SHP77 treated with DMSO at 0.1 percent for 48 hours (cell line): ENCODE measurements around the gene TMEM273.

Source experiments
- DNase-seq: peaks from one replicate; lab custom pipeline; 2025; lab: John Stamatoyannopoulos, UW

TMEM273 gene

GRCh38 chr10:49164559-49165188 is 23.5 kb downstream of the TMEM273 start:
- no peak for DNase-seq

GRCh38 chr10:49163741-49164140 is 24.4 kb downstream of the TMEM273 start:
- DNase-seq, result no peak

GRCh38 chr10:49162761-49163310 is 25.4 kb downstream of the TMEM273 start:
- DNase-seq, result no peak

GRCh38 chr10:49162063-49162462 is 26.1 kb downstream of the TMEM273 start:
- no peak for DNase-seq

DNA sequence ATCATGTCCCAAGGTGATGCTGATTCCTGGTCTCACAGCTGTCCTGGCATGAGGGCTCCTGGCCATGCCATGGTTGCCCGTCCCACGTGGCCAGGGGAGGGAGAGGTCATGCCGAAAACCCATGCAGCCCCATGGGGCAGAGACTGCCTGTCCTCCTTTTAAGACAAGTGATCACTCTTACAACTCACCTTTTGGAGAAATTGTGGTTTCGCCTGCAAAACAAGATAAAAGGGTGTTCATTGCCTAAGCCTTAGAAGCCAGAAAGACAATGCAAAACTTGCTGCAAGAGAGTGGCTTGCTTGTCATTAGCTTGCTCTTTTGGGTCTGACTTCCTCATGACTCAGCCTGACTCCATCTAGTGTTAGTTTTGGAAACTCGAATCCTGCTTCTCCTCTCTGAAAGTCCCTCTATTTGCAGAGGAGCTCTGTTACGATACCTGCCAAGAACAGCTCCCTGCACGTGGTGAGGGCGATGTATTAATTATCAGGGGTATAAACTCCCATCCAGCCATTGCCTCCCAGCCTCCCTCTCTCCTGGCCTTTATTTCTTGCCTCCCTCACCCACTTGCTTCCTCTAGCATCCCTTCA is 26.7 kb downstream of the TMEM273 start:
- DNase-seq, result no peak

DNA sequence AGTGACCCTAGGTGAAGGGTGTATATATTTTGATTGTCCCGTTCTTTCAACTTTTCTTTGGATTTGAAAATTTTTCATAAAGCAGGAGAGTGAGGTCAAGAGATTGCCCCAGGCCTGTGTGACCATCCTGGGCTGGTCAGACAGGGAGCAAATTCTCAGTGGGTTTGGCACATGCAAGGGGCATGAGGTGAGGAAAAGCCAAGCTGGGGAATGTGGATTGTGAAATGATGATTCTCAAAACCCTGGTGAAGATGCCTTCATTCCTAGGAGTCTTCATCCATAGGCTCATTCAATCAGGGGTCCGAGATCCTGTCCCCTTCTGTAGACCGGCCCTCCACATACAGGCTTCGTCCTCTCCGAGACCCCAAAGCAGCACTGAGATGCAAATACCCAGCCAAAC is 27.4 kb downstream of the TMEM273 start:
- no peak for DNase-seq

DNA sequence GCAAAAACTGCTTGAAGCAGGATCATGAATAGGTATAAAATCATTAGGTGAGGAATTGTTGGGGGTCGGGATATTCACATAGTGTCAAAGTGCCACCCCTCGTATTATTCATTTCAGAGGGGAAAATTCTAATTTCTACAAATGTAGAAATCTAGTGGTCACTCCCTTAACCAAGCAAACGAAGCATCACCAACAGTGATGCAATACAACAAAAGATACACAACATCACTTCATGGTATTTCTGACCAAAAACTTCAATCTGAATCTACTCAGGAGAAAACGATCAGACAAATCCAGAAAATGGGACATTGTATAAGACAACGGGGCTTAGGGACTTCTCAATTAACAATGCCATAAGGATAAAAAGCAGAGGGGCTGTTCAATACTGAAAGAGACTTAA is 28.1 kb downstream of the TMEM273 start:
- no peak for DNase-seq

DNA sequence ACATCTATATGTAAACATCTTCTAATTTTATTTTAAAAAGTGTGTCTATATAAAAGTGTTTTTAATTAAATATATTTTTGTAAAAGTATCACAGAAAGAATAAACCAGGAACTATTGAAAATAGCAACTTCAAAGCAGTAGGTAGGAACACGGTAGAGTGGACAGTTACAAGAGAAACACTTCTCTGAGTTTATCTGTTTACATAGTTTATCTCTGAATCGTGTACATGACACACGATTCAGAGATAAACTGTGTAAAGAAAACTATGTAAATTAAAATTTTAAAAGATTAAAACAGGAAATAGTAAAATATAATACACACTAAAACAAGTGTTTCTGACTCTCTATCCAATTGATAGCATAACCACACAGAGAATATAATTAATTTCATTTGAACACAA is 29.3 kb downstream of the TMEM273 start:
- DNase-seq, result no peak

DNA sequence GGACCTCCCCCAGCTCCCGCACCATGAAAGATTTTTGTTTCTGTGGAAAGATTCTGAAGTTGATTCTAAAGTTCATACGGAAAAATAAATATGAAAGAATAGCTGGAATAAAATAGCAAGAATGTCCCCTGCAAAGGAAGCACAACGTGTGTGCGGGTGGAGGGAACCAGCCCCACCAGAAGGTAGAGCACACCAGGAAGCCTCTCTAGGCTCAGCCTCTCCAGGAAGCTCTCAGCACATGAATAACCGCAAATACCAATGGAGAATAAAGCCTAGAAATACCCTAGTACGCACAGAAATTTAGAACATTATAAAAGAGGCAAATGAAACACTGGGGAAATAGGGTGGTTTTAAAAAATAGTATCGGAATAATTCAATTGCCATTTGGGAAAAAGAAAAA is 29.8 kb downstream of the TMEM273 start:
- DNase-seq, result no peak

GRCh38 chr10:49157229-49157628 is 31.0 kb downstream of the TMEM273 start:
- DNase-seq, result no peak

DNA sequence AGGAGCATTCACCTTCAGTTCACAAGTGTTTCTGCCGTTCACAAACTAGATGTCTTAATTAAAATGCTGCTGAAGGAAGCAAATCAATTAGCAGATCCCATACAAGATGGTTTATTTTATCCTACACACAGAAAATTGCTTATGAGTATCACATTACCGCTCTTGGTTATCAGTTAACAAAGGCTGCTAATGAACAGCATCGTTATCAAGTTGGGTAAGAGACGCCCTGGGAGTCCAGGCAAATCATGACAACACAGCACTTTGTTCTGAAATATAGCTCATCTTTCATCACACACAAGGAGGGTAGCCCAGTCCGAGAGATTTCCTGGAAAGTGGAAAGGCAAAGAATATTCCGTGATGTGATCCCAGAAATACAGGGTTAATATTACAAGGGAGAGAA is 33.5 kb downstream of the TMEM273 start:
- DNase-seq, result no peak

GRCh38 chr10:49153971-49154370 is 34.2 kb downstream of the TMEM273 start:
- DNase-seq, result no peak

- no peak for DNase-seq
Measured at GRCh38 chr10:49153115-49153514, 35.1 kb downstream of the TMEM273 start.

GRCh38 chr10:49152663-49153062 is 35.5 kb downstream of the TMEM273 start:
- DNase-seq, result no peak

GRCh38 chr10:49152037-49152436 is 36.2 kb downstream of the TMEM273 start:
- DNase-seq, result no peak

DNA sequence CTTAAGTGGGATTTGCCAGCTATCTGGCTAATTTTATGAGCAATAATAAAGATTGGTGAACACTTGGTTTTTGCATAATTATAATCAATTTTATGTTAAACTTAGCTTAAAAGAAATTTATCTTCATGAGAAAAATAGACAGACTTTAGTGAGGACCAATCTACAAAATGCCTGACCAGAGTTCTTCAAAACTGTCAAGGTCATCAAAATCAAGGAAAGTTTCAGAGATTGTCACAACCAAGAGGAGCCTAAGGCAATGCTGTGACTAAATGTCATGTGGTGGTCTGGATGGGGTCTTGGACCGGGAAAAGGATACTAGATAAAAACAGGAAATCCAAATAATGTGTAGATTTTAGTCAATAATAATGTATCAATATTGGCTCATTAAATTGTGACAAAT is 36.7 kb downstream of the TMEM273 start:
- DNase-seq, result no peak

DNA sequence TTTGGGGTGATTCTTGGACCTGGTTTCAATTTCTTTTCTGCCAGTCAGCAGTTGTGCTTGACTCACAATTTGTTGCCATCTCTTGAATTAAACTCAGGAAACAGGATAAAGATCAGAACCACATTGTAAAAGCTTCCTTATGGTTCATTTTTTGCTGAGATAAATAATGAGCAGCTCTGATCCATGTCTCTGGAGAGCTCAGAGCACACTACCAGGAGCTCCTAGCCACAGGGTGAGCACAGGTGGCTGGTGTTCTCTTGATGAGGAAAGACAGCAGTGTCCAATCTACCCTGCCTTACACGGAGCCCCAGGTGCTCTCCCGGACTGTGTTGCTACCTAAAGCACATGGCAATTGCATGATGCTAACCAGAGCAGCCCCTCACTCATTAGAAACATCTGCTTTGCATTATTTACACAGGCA is 37.2 kb downstream of the TMEM273 start:
- DNase-seq, result no peak

GRCh38 chr10:49150426-49150825 is 37.8 kb downstream of the TMEM273 start:
- DNase-seq, result peak; percentile 1

DNA sequence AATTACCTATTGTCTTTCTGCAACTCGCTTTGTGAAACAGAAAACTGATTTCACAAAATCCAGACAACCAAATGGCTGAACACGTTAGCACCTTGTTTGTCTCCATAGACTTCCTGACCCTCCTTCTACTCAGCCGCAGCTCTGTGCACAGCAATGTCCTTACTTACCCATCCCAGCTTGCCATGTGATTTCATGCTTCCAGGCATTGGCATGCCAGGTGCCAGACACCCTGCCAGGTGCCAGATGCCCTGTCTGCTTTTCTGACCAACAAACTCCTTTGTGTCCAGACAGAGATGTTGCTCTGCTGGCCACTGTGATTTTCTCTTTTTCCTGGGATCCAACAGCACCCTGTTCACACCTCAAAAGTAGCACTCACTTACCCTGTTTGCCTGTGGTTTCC is 38.3 kb downstream of the TMEM273 start:
- no peak for DNase-seq

DNA sequence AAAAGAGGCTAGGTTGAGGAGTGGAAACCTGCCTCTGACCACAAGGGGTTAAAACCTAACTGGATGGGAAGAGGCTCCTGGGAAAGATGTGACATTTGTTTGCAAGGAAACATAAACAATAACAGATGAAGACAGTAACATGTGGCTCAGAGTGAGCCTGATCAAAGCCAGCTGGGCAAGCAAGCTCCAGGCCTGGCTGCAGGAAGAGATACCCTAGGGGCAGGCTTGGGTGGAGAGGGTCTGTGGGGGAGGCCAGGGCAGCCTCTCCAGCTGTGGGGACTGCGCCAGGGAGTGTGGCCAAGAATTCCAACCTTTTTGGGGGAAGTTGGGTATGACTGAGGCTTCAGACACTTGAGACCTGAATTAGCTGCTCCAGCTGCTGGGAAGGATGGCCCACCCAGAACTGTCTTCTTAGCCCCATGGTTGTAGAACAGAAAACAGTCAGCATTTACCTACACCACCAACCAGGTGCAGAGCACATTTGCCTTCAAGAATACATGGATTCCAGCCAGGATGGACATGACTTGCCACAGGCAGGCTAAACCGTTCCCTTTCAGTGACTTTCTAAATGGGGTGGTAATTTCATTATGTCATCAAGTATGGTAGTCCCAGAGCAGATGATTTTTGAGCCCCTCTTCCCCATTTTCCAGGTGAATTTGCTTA is 44.0 kb downstream of the TMEM273 start:
- no peak for DNase-seq

- no peak for DNase-seq
Measured at GRCh38 chr10:49143249-49143648, 44.9 kb downstream of the TMEM273 start.

- DNase-seq, result no peak
Measured at GRCh38 chr10:49141541-49142332, 46.5 kb downstream of the TMEM273 start.
